Islet of Langerhans (tissue), 1 donor: ENCODE results near the gene KIAA0825.

Experiments
- FAIRE-seq: peaks from one replicate; lab custom pipeline; 2011; peaks lifted over from hg19 to GRCh38; lab: Jason Lieb, UNC

Gene KIAA0825

GRCh38 chr5:94243612-94244011, 374.8 kb downstream of the KIAA0825 start:
- no peak for FAIRE-seq

GRCh38 chr5:94240993-94241651, 377.3 kb downstream of the KIAA0825 start:
- no peak for FAIRE-seq

GRCh38 chr5:94240596-94240992, 377.8 kb downstream of the KIAA0825 start:
- FAIRE-seq, result peak; percentile 38

GRCh38 chr5:94240134-94240533, 378.3 kb downstream of the KIAA0825 start:
- FAIRE-seq, result no peak

GRCh38 chr5:94239266-94239665, 379.1 kb downstream of the KIAA0825 start:
- no peak for FAIRE-seq

- FAIRE-seq, result no peak
Observed at GRCh38 chr5:94234987-94235386, 383.4 kb downstream of the KIAA0825 start.

- FAIRE-seq, result no peak
Observed at GRCh38 chr5:94228791-94229190, 389.6 kb downstream of the KIAA0825 start.

- no peak for FAIRE-seq
Observed at GRCh38 chr5:94223235-94223634, 395.2 kb downstream of the KIAA0825 start.

GRCh38 chr5:94218374-94218773, 400.0 kb downstream of the KIAA0825 start:
- FAIRE-seq, result no peak

- no peak for FAIRE-seq
Observed at GRCh38 chr5:94217745-94218144, 400.7 kb downstream of the KIAA0825 start.

GRCh38 chr5:94217216-94217615, 401.2 kb downstream of the KIAA0825 start:
- FAIRE-seq, result no peak

- FAIRE-seq, result no peak
Observed at GRCh38 chr5:94212476-94212875, 405.9 kb downstream of the KIAA0825 start.

- no peak for FAIRE-seq
Observed at GRCh38 chr5:94209774-94210355, 408.5 kb downstream of the KIAA0825 start.

GRCh38 chr5:94209272-94209671, 409.1 kb downstream of the KIAA0825 start:
- no peak for FAIRE-seq

GRCh38 chr5:94199566-94199965, 418.8 kb downstream of the KIAA0825 start:
- no peak for FAIRE-seq

GRCh38 chr5:94197970-94198369, 420.4 kb downstream of the KIAA0825 start:
- FAIRE-seq, result no peak

GRCh38 chr5:94196953-94197352, 421.5 kb downstream of the KIAA0825 start:
- FAIRE-seq, result no peak

- FAIRE-seq, result no peak
Observed at GRCh38 chr5:94192658-94193391, 425.6 kb downstream of the KIAA0825 start.

- FAIRE-seq, result no peak
Observed at GRCh38 chr5:94191604-94192003, 426.8 kb downstream of the KIAA0825 start.

- no peak for FAIRE-seq
Observed at GRCh38 chr5:94188725-94189124, 429.7 kb downstream of the KIAA0825 start.

GRCh38 chr5:94184870-94185269, 433.5 kb downstream of the KIAA0825 start:
- no peak for FAIRE-seq

- no peak for FAIRE-seq
Observed at GRCh38 chr5:94181895-94182294, 436.5 kb downstream of the KIAA0825 start.

- no peak for FAIRE-seq
Observed at GRCh38 chr5:94180761-94181160, 437.6 kb downstream of the KIAA0825 start.

GRCh38 chr5:94175912-94176311, 442.5 kb downstream of the KIAA0825 start:
- FAIRE-seq, result no peak
